ENCODE measurements around the gene GRK5.
"Not testable (repeated sequence)": the region's sequence is repeated elsewhere in the genome, so short reads cannot be mapped to it uniquely, and the experiment has no call there.

The GRK5 gene

GRCh38 chr10:119447823-119448546, 240.6 kb downstream of the GRK5 start:
- DNase-seq: no peak

DNA sequence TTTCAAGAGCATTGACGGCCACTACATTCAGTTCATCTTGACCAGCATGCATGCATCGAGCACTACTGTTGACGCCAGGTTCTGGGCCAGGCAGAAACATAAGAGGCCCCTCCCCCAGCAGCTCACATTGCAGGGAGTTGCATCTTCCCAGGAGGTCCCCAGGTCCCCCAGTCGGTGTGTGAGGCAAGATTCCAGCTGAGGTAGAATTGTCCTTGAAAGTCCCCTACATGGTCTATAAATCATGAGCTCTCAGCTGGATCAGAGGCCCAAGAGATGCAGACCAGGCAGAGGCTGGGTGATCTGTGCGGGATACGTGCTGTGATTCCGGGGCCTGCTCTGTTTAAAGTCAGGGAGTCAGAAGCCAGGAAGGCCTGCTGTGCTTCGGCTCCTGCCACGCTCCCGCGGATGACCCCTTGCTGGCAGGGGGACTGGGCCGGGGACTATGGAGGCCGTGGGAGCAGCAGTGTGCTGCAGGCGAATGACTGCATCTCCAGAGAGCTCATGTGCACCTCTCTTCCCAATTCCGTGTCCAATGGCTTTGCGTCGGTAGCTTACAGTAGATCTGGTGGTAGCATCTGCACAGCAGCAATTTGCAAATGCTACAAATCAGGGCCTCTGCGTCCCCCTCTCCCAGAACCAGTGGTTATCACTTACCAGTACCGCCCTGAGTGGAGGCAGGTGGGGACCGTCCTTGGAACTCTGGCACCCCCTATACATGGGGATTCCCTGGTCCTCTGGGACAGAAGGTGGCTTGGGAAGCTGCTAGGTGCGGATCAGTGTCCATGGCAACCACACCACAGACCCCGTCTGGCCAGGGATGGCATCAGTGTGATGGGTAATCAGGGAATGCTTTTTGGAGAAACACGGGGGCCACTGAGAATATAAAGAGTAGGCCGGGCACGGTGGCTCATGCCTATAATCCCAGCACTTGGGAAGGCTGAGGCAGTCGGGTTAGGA, 241.5 kb downstream of the GRK5 start:
- no peak for DNase-seq

DNA sequence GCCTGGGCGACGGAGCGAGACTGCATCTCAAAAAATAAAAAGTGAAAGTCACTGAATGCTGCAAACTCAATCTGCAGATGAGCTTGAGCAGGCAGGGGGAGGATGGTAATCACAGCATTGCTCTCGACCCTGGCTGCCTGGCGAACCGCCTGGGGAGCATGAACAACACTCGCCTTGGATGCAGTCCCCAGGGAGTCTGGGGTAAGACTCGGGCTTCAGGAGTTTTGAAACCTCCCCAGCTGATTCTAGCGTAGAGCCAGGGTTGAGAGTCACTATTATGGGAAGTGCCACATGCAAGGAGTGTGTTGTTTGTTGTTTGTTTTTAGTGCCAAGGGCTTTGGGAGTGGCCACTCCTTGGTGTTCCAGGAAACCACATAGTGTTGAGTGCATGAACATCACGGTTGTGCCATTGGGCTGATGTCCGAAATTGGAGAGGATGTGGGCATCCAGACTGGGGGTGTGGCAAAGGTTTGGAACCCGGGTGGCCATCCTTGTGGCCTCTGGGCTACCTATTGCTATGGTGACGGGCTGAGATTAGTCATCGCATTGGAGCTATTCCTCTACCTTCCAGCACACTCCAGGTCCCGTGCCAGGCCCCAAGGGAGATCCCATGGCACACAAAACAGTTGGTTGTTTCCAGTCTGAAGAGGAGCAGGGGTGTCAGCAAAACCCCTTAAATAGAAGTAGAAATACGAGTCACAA, 242.5 kb downstream of the GRK5 start:
- no peak for DNase-seq

- no peak for DNase-seq
These were observed 243.4 kb downstream of the GRK5 start for GRCh38 chr10:119450606-119451299.

DNA sequence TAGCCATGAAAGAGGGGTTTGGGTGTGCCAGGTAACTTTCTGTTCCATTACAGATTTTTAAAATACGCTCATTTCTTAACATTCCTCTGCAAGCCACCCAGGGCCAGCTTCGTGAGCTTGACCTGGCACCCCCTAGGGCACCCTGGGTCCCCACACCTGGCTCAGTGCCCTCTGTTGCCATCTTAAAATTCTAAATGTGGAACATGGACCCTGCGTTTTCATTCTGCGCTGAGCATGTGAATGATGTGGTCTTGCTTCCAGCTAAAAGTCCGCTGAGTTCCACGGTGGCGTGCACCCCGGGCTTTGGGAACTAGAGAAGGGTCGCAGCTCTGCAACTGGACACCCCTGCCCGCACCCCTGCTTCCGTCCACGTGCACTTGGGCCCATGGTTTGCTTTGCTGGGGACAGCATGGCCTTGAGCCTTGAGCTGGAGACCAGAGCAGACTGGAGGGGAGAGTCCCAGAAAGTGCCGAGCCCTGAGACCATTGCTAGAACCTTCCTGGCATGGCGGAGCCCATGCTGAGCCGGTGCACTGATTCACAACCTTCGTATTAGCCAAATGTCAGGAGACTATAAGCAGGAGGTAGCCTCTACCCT, 244.0 kb downstream of the GRK5 start:
- DNase-seq: no peak

GRCh38 chr10:119452396-119452795, 245.0 kb downstream of the GRK5 start:
- no peak for DNase-seq

GRCh38 chr10:119453313-119453712, 245.9 kb downstream of the GRK5 start:
- DNase-seq: no peak

DNA sequence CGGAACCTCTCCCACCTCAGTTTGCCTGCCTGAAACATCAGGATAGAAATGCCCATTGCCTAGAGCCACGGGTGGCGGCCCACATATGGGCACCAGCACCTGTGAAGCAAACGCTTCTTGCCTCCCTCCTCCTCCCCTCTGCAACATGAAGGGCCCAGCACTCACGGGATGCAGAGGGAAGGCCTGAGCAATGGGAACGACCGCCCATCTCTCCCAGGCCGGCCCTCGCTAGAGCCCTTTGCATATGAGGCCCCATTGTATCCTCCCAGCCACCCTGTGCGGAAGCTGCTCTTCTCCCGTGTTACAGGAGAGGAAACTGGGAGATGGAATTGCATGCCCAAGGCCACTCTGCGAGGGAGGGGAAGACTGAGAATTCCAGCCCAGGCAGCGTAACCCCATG, 246.9 kb downstream of the GRK5 start:
- no peak for DNase-seq

- no peak for DNase-seq
These were observed 247.6 kb downstream of the GRK5 start for GRCh38 chr10:119454990-119455389.

DNA sequence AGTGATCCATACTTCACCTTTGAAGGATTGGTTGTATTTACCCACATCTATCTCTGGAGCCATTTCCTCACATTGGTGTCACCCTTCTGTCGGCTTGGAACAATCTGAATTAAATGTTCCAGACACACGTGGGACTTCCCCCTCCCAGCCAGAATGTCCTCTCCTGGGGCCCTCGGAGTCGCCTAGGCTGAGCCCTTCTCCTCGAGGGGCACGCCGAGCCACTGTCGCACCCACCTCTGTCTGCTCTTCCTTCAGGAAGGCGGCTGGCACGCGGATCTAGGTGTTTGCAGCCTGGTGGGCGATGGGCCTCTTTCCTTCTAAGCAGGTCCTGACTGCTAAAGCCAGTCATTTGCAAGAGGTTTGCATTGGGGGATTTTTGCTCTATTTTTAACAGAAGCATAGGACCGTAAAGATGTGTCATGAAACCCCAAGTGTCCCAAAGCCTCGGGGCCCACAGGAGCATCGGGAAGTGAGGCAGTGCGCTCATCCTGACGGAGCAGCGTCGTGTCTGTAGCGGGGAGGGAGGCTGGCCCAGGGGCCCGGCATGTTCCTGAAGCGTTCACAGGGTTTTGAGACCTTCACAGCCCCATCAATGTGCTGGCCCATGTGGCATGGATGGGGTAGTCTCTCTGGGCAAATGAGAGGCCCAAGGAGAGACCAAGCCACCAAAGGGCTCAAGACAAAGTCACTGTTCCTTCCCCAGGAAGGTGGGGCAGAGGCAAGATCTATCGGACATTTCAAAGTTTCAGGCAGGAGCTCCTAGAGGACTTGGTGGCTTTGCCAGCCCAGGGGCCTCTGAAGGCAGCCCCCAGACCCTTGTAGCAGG, 248.5 kb downstream of the GRK5 start:
- no peak for DNase-seq

GRCh38 chr10:119456435-119456810, 249.1 kb downstream of the GRK5 start:
- no peak for DNase-seq

DNA sequence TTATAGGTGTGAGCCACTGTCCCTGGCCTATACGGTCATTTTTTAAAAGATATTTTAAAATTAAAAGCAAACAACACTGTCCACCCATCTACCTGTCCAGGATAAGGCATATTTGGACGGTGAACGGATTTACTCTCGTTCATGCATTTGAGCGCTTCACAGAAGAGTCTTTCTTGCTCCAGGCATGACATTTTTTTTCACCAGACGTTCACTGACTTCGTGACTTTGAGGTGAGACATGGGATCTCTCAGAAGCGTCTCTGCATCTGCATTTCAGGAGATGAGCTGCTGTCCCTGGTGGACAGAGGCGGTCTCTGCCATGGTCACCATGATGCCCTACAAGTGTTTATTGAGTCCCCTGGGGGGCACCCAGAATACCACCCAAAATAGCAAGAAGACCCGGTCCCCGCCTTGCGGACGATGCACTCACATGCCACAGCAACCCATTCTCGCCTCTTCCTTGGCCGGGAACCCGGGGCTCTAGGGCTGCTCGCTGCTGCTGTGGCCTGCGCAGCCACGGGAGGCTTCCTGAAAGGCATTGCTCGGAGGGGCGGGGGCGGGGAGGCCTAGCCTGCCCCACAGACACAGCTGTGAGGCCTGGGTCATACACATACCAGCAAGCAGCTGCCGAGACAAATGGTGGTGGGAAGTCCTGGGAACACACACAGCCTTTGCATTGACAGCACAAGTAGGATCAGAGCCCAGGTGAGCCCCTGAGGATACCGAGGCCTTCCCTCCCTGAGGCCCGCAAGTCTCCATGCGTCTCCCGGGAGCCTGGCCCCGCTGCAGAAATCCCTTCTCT, 250.8 kb downstream of the GRK5 start:
- DNase-seq: no peak

DNA sequence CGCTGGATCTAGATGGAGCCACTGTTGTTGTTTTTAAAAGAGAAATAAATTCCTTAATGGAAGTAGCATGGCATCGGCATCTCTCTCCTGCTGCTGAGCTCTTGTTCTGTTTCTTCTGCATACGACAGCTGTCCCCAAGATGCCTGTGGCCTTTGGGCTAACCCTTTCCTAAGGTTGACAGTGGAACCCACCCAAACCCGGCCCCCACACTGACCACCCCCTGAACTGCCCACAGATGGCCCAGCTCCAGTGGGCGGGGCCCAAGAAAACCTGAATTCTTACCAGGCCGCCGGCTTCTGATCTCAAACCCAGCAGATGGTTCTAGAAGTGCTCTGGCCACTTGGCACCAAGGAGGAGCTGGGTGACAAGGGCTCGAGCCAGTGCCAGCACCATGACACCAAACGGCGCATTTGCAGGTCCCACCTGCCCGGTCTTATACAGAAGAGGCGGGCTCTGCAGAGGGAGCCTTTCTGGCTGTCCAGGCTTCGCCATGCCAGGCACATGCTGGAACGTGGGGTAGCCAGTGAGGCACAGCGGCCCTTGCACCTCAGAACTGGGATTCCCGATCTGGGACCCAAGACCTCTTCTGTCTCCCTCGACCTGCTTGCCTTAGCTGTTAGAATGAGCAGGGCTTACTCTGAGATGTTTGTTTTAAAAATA, 252.4 kb downstream of the GRK5 start:
- no peak for DNase-seq

GRCh38 chr10:119460369-119461195, 253.2 kb downstream of the GRK5 start:
- no peak for DNase-seq

DNA sequence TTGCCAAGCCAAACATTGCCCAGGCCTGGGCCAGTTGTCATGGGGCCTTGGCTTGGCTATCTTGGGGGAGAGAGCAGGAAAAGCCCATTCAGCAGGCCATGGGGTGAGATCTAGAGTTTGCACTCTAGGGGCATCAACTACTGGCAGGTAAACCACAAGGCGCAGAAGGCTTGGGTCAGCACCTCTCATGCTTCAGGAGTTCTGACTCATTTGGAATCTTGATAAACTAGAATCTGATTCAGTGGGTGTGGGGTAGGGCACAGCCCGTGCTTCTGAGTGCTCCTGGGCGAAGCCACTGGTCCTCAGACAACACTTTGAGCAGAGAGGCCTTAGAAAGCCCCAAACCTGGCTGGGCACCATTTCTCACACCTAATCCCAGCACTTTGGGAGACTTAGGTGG, 254.0 kb downstream of the GRK5 start:
- no peak for DNase-seq

DNA sequence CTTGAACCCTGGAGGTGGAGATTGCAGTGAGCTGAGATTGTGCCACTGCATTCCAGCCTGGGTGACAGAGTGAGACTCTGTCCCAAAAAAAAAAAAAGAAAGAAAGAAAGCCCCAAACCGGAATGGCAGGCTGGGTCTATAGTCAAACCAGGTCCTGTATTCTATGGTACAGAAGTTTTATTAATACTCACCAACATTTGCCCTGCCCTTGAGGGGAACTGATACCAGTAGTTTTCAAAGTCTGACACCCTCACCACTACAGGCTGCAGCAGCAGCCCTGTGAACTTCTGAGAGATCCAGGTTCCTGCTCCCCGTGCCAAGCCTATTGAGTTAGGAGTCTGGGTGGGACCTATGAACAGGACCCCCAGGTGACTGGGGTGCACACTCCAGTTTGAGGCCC, 254.6 kb downstream of the GRK5 start:
- DNase-seq: no peak

GRCh38 chr10:119462773-119463172, 255.4 kb downstream of the GRK5 start:
- DNase-seq: no peak

GRCh38 chr10:119463195-119463594, 255.8 kb downstream of the GRK5 start:
- not testable (repeated sequence) for DNase-seq

DNA sequence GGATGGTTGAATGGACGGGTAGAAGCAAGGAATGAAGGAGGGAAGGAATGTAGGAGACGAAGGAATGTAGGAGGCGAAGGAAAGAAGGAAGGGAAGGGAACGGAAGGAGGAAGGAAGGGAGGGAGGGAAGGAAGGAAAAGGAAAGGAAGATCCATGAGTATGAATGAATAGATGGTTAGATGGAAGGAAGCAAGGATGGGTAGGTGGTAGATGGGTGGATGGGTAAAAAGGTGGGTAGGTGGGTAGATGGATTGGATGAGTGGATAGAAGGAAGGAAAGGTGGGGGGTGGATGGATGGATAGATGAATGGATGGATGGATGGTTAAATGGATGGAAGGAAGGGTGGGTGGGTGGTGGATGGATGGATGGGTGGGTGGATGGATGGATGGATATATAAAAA, 257.7 kb downstream of the GRK5 start:
- DNase-seq: no peak
